GM21367 (cell line): ENCODE results near the gene ACTL8.

Experiments used
- ATAC-seq: cut with Tn5 transposase; IDR thresholded peaks from one replicate; pipeline ENCODE4 v1.9.1; 2021; ENCODE audit not compliant: unreplicated experiment

ACTL8 gene

DNA sequence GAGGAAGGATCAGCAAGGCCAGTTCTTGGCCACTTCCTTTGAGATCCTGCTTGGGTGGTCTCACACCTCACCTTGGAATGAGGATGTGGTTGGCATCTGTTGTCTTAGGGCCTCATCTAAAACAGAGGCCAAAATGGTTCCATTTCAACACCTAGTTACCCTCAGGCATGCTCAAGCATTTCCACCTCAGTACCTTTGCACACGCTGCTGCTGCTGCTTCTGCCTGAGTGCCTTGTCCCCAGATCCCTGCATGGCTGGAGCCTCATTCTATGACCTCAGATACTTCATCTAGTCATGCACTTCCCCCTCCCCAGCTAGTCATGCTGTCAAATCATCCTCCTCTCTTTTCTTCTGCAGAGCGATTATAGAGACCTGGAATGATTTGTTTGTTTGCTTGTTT is 86.8 kb downstream of the ACTL8 start:
- no peak for ATAC-seq

DNA sequence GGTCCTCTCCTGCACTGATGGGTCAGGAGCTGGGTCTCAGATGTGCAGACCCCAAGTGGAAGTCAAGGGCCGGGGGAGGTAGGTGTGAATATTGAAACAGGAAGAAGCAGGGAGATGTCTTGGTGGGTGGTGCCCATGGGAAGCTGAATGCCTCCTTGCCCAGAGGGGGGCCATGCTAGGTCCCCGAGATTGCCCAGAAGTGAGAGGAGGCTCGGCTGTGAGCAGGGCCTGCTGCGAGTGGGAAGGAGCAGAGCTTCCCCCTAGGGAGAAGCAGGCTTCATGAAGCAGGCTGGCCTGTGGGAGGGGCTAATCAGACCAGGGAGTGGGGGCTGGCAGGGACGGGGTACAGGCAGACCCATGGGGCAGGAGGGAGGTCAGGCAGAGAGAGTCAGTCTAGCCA is 87.6 kb downstream of the ACTL8 start:
- no peak for ATAC-seq

DNA sequence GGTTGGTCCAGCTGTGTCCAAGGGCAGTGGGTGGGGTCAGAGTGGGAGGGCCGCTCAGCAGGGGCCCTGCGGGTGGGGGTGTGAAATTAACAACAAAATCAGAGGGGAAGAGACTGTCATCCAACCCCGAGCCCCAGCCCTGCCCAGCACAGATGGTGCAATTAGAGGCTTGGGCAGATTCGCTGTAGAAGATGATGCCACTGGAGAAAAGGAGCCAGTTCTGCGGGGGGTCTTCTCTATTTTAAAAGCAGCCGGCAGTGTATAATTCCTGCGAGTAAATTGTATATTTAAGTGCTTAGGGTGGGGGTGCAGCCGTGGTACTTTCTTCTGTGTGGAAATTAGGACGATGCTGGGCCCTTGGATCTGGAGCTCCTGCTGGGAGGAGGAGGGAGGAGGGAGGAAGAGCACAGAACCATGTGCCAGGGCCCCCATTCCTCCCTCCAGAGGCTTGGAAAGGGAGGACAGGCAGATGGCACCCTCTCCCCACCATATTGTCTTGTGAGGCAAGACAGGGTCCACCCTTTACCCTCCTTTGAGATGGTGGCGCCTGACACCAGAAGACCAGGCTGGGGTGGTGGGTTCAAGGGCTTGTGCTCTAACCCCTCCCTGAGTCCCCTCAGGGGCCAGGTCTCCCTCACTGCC is 89.2 kb downstream of the ACTL8 start:
- ATAC-seq: no peak

DNA sequence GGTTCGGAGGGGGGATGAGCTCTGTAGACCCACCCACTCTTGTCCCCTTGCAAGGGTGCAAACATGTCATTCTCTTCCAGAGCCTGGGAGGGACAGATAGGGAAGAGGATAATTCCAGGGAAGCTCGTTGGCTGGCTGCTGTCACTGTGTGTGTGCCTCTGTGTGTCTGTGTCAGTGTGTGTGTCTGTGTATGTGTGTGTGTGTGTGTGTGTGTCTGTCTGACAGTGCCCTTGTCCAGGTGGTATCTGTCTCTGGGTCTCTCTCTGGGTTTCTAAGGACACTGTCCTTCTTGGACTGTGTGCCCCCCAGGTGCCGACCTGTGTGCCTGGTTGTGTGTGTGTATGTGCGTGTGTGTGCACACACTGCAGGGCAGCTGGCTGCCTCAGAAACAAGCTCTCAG is 90.5 kb downstream of the ACTL8 start:
- ATAC-seq: no peak

DNA sequence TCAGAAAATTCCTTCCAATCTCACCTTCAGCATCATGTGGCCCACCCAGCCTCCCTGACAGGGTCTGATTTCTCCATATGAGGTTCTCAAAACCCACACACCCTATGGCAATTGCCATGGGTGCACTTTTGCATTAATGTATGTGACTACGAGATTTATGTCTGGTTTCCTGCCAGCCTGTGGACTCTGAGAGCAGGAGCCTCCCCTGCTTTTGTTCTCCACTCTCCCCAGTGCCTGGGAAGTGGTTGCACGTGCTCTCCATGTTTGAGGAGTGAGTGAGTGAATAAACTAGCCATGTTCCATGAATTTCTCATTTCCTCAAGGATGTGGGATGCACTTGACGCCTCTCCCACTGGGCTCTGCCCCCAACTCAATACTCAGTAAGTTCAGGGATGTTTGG is 91.2 kb downstream of the ACTL8 start:
- ATAC-seq: no peak

DNA sequence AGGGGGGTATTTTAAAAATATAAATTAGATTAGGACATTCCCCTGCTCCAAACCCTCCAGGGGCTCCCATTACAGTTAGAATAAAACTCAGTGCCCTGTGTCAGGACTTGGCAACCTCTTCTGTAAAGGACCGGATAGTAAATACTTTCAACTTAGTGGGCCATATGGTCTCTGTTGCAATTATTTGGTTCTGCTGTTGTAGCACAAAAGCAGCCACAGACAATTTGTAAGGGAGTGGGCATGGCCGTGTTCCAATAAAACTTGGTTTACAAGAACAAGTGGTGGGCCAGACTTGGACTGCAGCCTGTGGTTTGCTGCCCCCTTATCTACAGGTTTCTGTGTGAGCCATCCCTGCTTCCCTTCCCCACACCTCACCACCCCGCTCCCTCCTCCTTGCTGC is 92.0 kb downstream of the ACTL8 start:
- ATAC-seq: no peak

DNA sequence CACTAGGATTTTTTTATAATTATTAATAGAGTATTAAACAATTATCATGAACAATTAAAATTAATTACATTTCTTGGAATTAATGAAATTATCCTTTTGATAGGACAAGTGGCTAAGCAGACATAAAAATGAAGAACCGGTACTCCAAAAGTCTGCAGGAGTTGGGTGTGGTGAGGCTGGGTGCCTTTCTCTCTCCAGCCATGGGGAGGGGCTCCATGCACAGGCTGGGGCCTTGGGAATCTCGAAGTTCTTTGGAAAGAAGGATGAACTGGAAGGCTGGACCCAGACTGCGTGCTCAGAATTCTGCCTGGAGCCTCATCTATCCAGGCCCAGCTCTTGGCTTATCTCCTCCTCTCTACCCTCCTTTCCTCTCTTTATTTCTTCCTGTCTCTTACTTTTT is 94.1 kb downstream of the ACTL8 start:
- ATAC-seq: no peak

DNA sequence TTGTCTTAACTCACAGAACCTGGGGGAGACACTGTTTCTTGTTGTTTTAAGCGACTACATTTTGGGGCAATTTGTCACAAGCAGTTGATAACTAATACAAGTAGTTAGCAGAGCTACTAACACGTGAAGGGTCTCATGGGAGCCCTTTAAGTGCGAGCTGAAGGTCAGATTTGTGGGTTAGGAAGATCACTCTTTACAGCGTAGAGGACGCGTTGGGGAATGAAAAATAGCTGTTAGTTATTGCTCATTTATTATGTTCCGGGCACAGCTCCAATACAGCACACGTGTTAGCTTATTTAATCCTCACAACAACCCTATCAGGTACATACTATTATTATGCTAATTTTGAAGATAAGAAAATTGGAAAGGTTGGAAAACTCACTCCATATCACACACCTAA is 95.9 kb downstream of the ACTL8 start:
- ATAC-seq: no peak

DNA sequence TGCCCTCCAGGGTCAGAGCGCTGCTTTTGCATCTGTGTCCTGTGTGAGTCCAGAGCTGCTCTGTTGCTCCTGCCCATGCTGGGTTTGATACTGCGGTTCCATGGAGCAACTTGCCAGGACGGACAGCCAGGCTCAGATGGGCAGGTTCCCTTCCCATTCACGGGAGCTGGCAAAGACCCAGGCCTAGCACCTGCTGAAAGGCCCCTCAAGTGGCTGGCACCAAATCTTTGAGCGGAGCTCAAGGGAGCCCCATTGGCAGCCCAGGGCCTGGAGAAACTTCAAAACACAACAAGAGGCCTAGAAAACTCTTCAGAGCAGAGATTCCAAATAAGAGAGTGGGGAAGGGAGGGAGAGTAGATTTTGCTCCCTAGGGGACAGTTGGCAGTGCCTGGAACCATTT is 97.2 kb downstream of the ACTL8 start:
- no peak for ATAC-seq

DNA sequence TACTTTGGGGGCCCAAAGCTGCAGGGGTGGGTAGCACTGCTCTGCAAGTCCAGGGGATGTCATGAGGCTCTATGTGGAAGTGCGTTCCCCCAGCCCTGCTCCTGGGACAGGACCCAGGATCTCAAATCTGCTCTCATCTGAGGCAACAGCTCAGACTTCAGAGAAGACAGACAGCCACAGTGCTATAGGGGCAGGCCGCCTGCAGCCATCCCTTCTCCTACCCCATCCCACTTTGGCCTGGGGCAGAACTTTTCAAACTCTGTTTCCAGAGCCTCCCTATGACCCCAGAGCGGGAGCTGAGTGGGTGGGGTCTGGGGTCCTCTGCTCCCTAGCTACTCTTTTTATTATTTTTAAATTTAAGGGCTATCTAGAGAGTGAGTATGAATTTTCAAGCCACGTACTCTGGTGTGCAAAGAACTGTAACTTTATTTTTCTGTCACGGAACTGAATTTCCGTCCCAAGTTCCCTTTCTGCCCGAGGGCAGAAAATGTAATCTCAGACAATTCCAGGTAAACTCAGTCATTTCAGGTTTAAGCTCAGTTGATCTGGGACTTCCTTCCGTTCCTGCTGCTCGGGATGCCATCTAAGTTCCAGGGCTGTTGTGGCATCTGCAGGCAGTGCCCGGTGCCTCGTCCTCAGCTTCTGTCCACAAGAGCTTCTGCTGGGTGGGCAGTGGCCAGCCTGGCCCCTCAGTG is 98.3 kb downstream of the ACTL8 start:
- ATAC-seq: no peak

DNA sequence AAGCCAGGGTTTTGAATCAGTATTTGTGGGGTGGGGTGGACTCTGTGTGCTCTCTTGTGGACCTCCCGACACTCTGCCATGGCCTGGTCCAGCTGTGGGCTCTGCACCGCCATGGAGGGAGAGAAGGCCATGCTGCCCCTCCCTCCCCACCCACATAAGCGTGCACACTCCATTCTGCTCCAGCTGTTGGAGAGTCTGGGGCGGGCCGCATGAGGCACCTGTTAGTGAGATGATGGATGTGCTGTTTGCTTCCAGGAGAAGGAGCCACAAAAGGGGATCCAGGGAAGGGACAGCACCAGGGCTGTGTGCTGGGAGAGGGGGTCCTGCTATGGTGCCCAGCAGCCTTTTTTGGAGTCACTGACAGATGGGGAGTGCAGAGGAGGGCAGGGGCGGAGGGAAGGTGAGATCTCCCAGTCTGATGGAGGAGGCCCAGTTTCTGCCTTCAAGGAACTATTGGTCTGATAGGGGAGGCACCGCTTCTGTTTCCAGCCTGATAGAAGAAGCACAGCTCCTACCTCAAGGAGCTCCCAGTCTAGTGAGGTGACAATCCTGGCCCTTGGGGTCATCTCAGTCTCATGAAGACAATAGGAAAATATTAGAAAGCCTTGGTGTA is 101.5 kb downstream of the ACTL8 start:
- ATAC-seq: no peak

DNA sequence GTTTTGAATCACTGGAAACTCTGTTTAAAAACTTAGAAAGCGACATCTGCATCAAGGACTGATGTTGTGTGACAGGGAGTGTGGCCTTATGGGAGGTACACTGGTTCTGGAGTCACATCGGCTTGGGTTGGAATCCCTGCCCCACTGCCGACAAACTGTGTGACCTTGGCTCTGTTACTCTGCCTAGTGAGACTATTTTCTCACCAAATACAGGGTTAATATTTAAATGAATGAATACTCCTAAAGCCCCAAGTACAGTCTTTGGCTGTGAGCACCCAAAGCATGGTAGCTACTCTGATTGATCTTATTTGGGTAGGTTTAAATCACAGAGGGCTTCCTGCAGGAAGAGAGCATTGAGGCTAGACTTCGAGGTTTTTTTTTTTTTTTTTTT is 102.0 kb downstream of the ACTL8 start:
- ATAC-seq: no peak

DNA sequence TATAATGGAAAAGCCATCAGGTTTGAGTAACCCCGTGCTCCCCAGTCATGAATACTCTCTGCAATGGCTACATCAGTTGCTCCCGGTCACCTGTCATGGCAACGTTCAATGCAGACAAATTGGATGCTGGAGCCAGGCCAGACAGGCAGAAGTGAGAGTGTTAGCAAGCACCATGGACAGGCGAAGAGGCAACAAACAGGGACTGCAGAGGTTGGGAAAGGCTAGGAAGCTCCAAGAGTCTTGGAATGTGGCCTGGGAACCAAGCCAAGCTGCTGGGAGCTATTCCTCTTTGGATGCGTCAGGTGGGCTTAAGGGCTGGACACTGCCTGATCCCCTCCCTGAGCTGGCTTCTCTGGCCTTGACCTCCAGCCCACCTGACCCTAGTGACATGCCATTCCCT is 102.9 kb downstream of the ACTL8 start:
- ATAC-seq: no peak

DNA sequence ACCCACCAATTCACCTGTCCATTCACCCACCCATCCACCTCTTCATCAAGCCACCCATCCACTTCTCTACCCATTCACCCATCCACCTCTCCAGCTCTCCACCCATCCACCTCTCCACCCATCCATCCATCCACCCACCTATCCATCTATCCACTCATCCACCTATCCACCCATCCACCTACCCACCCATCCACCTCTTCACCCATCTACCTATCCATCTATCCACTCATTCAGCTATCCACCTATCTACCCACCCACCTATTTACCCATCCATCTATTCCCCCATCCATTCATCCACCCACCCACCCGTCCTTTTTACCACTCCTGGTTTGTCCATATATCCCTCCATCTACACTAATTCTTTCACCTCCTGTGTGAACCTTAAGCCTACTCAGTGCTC is 105.7 kb downstream of the ACTL8 start:
- no peak for ATAC-seq

DNA sequence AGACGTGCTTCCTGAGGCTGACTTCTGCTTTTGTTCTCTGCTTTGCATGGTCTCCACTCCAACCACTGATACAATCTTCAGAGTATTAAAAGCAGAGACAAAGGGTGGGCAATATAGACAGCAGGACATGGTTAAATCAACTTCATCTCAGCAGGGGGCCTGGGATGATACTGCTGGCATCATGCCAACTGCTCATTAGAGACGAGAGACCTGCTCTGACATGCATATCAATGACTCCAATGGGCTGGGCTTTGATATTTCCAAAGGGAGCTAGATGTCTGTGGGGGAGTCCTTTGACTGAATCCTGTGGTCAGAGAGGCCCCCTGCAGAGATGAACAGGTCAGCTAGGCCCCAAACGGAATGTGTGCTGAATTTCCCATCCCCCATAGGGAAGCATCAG is 106.6 kb downstream of the ACTL8 start:
- no peak for ATAC-seq

DNA sequence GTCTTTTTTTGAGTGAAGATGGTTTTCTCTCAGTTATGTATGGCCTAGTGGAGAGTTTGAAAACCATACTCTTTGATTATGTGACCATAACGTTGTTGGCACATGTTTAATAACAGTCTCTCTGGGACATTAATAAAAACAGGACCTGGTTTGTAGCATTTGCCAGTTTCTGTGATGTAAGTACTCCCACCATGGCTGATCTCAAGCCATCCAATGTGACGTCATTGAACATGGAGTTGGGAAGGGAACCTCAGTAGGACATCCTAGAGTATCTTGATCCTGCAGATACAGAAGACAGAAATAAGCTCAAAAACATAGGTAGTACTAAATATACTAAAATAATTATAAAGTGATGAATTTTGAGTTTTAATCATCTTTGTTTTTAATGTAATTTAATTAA is 107.0 kb downstream of the ACTL8 start:
- no peak for ATAC-seq

DNA sequence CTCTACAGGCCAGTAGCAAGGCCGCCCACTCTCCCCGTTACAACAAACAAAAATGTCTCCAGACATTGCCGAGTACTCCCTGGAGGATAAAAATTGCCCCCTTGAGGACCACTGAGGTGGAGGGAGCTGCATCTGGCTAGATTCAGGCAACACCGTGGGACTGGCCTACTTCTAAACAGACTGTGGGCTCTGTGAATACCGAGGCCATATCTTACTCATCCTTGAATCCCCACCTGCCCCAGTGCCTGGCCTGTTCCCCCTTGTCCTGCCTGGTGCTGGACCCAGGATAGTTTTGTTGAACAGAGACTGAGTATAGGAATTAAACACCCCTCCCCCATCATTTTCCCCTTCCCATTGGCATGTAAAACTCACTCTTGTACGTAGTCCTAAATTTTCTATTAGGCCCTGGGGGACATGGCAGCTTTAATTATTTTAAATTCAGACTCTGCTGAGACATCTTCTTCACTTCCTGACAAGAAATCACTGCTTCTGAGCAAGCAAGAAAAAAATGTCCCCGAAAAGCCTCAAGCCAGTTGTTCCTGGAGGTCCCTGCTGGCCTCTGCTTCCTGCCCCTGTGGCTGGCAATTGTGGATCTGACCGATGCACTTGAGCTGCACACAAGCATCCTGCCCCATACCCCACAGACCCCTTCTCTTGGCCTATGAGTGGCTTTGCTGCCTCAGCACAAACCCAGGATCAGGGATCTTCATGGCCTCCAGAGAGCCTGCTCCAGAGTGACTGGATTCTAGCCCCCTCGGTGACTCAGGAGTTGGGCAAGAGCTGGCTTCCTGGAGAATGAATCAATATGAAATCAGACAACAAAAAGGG is 111.0 kb downstream of the ACTL8 start:
- ATAC-seq: no peak

DNA sequence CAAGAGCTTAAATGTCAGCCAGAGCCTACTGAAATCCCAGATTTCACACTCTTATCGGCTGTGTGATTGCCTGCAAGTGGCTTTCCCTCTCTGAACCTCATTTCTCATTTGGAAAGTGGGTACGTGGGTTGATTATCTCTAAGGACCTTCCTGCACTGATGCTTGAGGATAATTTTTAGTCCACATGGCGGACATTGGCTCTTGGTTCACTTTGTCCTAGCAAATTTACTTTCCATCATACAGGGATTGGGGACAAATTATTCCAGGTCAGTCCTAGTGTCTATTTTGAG is 111.6 kb downstream of the ACTL8 start:
- no peak for ATAC-seq

DNA sequence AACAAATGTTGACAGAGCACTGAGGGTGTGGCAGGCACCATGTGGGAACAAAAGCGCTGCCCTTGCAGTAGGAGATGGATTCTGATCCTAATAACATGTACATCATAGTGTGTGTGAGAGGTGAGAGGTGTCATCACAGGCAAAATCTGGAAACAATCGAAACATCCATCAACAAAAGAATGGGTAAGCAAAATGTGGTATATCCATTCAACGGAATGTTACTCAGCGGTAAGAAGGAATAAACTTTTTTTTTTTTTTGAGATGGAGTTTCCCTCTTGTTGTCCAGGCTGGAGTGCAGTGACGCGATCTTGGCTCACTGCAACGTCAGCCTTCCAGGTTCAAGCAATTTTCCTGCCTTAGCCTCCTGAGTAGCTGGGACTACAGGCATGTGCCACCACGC is 112.3 kb downstream of the ACTL8 start:
- ATAC-seq: no peak

DNA sequence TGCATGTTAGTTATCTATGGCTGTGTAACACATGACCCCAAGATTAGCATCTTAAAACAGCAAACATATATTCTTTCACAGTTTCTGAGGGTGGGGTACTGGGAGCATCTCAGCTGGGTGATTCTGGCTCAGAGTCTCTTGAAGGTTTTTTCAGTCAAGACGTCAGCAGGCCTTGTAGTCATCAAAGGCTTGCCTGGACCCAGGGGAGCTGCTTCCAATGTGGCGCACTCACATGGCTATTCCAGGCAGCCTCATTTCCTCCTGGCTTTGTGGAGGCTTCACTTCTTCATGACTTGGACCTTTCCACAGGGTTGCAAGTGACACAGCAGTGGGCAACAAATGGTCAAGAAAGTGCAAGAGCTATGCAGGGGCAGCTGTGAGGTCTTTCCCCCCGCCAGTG is 114.7 kb downstream of the ACTL8 start:
- ATAC-seq: no peak

DNA sequence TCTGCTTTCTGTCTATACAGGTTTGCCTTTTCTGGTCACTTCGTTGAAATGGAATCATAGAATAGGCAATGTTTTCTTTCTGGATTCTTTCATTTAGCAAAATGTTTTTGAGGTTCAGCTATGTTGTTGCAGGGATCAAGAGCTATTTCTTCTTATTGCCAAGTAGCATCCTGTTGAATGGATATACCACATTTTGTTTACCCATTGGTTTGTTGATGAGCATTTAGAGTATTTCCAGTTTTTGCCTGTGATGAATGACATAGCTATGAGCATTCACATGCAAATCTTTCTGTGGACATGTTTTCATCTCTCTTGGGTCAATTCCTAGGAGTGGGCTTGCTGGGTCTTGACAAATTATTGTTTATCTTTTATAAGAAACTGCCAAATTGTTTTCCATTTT is 115.5 kb downstream of the ACTL8 start:
- no peak for ATAC-seq

DNA sequence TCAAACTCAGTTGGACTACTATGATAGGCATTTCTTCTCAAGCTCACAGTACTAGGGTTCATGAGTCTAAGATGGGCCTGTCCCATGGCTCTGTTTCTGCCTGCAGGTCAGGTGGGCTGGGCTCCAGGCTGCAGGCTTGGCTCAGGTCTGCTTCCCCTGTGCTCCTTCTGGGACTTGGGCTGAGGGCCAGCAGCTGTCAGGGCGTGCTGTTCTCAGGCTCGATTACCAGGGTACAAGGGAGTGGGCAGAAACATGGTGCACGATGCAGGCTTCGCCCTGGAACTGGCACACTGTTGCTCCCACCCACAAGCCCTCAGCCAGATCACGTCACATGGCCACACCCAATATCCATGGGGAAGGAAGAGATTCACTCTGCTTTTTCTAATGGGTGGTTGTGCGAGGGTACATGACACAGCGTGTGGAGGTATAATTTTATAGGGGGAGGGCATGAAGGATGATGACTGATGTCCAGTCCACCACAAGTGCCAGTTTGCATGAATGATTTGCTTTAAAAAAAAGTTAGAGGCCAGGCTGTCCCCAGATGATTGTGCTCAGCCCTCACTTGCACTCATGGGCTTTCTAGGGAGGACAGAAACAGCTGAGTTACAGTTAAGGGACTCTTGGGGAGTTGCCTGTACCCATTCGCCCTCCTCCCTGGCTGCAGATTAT is 118.0 kb downstream of the ACTL8 start:
- ATAC-seq: no peak
